Stimulated activated CD8-positive, alpha-beta memory T cell treated with anti-CD3 and anti-CD28 coated beads, Interleukin-12 subunit alpha, Interleukin-12 subunit beta, amount 100 ng/mL, for 1 hour (primary cell): Measurements from ENCODE around the gene USH2A.
"Not testable (repeated sequence)": the region's sequence is repeated elsewhere in the genome, so short reads cannot be mapped to it uniquely, and the experiment has no call there.

Experiments
- DNase-seq: peaks from one replicate; pipeline ENCODE4 v3.0.0-alpha.2; 2020; ENCODE audit warnings: low read depth

The USH2A gene

GRCh38 chr1:216201946-216202345 is 221.3 kb downstream of the USH2A start:
- no peak for DNase-seq

DNA sequence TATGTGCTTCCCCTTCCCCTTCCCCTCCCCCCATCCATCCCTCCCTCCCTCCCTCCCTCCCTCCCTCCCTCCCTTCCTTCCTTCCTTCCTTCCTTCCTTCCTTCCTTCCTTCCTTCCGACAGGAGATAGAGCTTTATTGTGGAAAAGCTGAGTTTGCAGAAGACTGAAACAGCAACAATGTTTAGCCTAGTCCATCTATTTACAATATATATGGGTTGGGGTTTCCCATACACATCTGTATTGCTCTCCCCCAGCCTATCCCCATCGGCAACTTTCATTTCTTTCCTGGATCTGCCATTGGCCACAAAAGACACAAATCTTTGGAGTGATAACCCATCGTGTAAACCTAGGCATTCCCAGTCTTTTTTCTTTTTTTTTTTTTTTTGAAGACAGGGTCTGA is 222.3 kb downstream of the USH2A start:
- DNase-seq, result no peak

GRCh38 chr1:216194721-216195120 is 228.5 kb downstream of the USH2A start:
- DNase-seq, result no peak

DNA sequence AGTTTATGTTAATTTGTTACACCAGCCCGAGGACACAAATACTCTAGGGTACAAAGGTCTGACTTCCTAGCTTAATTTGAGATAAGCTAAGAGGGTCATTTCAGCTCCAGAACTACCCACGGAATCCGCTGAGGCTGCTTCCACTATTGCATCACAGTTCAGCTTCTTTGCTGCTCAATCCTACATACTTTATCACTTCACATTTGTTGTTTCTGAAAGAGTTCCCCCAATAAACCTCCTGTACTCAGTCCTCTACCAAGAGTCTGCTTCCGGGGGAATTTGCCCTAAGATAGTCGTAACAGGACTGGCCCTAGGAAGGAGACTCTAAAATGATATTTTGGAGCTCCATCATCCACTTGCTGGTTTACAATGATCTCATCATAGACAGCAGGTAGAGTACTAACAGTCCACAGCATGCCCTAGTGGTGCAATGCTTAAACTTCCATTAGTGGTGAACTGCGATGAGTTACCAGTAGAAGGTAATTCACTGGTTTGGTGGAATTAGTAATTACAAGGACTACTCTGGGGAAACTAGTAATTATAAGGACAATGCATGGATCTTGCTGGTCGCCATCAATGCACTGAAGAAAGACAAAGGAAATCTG is 229.3 kb downstream of the USH2A start:
- no peak for DNase-seq

- no peak for DNase-seq
Observed at GRCh38 chr1:216190438-216190837, 232.8 kb downstream of the USH2A start.

- no peak for DNase-seq
Observed at GRCh38 chr1:216186816-216187215, 236.4 kb downstream of the USH2A start.

GRCh38 chr1:216186141-216186540 is 237.1 kb downstream of the USH2A start:
- no peak for DNase-seq

- DNase-seq, result no peak
Observed at GRCh38 chr1:216184126-216184680, 239.0 kb downstream of the USH2A start.

- no peak for DNase-seq
Observed at GRCh38 chr1:216183454-216183853, 239.8 kb downstream of the USH2A start.

DNA sequence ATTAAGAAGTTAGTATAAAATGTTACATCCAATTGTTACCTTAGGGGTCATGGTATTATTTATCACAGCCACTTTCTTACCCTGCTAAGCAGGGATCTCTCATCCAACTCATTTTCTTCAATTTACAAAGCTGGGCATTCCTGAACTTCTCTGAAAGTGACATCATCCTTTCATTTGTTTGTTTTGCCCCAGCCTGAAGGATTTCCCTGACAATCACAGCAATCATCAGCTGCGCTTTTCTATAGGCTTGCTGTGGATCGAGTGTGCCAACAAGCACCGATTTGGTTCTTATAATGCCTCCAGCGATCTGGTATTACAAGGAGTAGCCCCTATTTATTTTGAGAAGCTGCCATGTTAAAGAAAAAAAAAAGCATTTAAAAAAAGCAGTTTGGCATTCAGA is 240.2 kb downstream of the USH2A start:
- no peak for DNase-seq

DNA sequence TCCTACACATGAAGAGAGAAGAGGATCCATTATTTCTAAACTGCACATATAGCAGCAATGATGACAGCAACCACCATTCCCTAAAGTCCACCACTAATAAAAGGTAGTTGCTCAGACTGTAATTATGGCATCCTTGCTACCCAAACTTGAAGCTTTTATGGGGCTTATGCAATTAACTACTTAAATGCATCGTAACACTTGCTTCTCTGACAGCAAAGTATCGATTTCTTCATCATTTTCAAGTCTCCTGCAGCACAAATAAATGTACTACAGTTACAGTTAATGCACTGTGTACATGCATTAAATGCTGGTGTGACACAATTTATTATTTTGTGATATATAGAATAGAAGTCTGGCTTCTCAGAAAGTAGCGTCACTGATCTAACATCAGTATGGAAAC is 241.7 kb downstream of the USH2A start:
- DNase-seq, result no peak

DNA sequence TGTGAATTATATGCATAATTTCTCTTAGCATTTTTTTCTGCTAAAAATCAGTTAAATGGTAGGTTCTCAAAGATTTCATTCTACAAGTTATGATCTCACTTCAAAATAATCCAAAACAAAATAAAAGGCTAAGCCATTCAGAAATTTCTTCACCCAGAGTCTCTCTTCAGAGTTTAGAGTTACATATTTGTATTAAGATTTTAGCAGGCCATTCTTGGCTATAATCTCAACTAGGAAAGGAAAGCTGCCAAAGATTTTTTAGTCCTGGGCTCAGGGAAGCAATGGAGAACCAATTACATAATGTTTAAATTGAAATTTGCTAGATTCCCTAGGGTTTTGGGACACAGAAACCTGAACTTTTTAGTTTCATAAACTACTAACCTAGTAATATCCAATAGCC is 245.0 kb downstream of the USH2A start:
- DNase-seq, result no peak

- no peak for DNase-seq
Observed at GRCh38 chr1:216176970-216177369, 246.3 kb downstream of the USH2A start.

DNA sequence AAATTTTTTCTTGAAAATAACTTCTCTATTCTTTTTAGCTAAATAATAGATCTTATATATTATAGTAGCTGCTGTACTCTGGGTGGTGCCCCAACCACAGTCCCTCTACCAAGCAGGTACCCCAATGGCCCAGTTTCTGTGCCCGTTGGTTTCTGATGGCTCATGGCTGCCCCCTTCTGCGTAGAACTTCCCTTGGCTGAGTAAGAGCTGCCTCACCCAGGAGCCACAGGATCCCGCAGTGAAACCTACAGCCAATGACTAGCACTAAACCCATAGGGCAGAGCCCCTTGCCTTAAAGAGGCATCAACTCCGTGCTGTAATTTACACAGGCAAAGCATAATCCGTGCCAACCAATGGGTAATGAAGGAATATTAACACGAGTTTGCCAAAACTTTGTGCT is 247.5 kb downstream of the USH2A start:
- no peak for DNase-seq

- DNase-seq, result no peak
Observed at GRCh38 chr1:216173376-216173995, 249.8 kb downstream of the USH2A start.

DNA sequence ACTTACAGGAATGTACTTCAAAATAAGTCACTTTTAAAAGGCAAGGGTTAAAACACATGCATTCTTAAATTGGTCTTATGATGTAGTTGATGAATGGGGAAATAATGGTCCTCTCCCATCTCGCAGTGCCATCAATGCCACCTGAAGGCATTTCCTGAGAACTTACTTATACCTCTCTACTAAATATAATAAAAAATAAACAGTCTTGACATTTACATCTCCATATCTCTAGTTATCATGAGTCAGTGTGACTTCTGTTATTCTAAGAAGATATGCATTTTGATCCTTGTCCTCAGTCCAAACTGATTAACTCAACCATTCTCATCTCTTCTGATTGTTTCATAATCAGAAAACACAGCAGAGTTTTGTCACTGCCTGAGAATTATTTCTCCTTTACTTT is 253.9 kb downstream of the USH2A start:
- no peak for DNase-seq

GRCh38 chr1:216168546-216168945 is 254.7 kb downstream of the USH2A start:
- no peak for DNase-seq

- no peak for DNase-seq
Observed at GRCh38 chr1:216154063-216154462, 269.2 kb downstream of the USH2A start.

DNA sequence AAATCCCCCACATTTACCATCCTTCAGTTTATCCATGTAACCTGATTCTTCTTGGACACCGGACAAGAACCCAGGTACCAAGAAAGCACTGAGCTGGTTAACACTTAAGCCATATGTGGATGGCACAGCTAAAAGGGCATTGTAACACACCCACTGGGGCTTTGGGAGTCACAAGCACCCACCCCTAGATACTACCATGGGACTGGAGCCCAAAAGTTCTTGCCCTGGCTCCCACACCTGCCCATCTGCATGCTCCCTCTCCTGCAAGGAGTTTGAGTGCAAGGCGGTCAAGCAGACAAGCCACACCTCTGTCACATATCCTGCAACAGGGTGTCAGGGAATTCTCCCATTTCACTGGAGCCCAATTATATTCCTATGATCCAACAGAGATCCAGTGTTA is 270.1 kb downstream of the USH2A start:
- no peak for DNase-seq

- DNase-seq, result not testable (repeated sequence)
Observed at GRCh38 chr1:216145451-216146018, 277.7 kb downstream of the USH2A start.

DNA sequence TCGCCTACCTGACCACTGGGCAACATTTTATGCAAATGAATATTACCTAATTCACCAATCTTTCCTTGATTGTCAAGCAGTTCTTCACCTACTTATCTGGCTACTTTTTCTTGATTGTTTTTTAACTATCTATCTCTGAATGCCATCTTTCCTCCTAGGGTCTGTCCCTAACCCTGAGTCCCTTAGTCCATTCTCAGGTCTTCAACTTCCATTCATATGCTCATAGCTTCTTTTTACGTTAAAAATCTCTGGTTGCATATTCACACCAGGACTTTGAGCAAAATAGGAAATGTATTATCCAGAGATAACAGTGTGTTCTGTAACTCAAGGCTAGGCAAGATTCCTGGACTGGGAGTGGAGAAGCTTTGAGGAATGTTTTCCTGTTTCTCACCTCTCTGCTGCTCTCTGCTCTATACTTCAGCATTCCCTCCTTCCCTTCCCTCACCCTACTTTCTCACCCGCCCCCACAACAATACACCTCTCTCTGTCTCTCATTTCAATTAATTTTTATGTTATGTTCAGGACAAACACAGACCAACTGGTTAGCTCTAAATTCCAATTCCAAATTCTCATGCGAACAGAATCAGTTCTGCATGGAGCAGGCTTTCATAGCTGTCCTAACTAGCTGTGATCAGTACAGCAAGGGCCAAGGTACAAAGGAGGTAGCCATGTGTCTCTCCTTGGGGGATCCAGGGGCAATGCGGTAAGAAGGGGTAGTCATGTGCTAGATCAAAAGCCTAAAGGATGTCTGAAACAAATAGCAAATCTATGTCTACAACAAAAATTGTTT is 278.4 kb downstream of the USH2A start:
- no peak for DNase-seq

- no peak for DNase-seq
Observed at GRCh38 chr1:216142921-216143320, 280.3 kb downstream of the USH2A start.
